ENCODE measurements around the gene CDH18.

Gene CDH18

GRCh38 chr5:19608444-19609002 lies 379.5 kb downstream of the CDH18 start:
- ChIA-PET CTCF (interaction anchor here (0.6 to 1.2 kb wide), 15 partner anchors 11 to 1409 kb away, joined by 3 to 5 read pairs (median 3); no protein-coding TSS in a partner anchor), POLR2A (ENCODE audit: low non-redundant PET) (no interaction called here)
- DNase-seq (ENCODE audit: low spot score), result peak; percentile 24
- no peak overlapping the region for H3K27ac ChIP-seq
- TF ChIP-seq CTCF (conservative IDR thresholded peaks at IDR 0.05; ENCODE audit: low read depth), result peak; percentile 63

- POLR2A ChIA-PET (ENCODE audit: low non-redundant PET), result interaction anchor here (0.6 kb wide), 1 partner anchor 281 kb away, joined by 4 read pairs; no protein-coding TSS in a partner anchor
- no peak overlapping the region for H3K27ac ChIP-seq
- no peak for TF ChIP-seq CTCF (conservative IDR thresholded peaks at IDR 0.05; ENCODE audit: low read depth)
- CTCF ChIA-PET, result interaction anchor here (0.6 kb wide), 2 partner anchors 25 to 388 kb away, joined by 3 to 9 read pairs; no protein-coding TSS in a partner anchor
- peak; percentile 12 for DNase-seq (ENCODE audit: low spot score)
These were observed 382.1 kb downstream of the CDH18 start for GRCh38 chr5:19605846-19606407.

- no peak for TF ChIP-seq CTCF (conservative IDR thresholded peaks at IDR 0.05; ENCODE audit: low read depth)
- no peak overlapping the region for H3K27ac ChIP-seq
- POLR2A ChIA-PET (ENCODE audit: low non-redundant PET), result no interaction called here
- CTCF ChIA-PET, result interaction anchor here (0.6 kb wide), 1 partner anchor 512 kb away, joined by 4 read pairs; no protein-coding TSS in a partner anchor
- no peak for DNase-seq (ENCODE audit: low spot score)
These were observed 403.9 kb downstream of the CDH18 start for GRCh38 chr5:19584131-19584530.

GRCh38 chr5:19577882-19578281 lies 410.1 kb downstream of the CDH18 start:
- CTCF ChIA-PET, result interaction anchor here (0.7 kb wide), 1 partner anchor 973 kb away, joined by 3 read pairs; no protein-coding TSS in a partner anchor
- no peak for DNase-seq (ENCODE audit: low spot score)
- no peak for TF ChIP-seq CTCF (conservative IDR thresholded peaks at IDR 0.05; ENCODE audit: low read depth)
- H3K27ac ChIP-seq, result no peak overlapping the region
- POLR2A ChIA-PET (ENCODE audit: low non-redundant PET), result no interaction called here

GRCh38 chr5:19568004-19568403 lies 420.0 kb downstream of the CDH18 start:
- H3K27ac ChIP-seq, result no peak overlapping the region
- no peak for DNase-seq (ENCODE audit: low spot score)
- POLR2A ChIA-PET (ENCODE audit: low non-redundant PET), result no interaction called here
- CTCF ChIA-PET, result interaction anchor here (0.6 kb wide), 1 partner anchor 625 kb away, joined by 3 read pairs; no protein-coding TSS in a partner anchor
- TF ChIP-seq CTCF (conservative IDR thresholded peaks at IDR 0.05; ENCODE audit: low read depth), result no peak

- ChIA-PET POLR2A (ENCODE audit: low non-redundant PET) (no interaction called here), CTCF (interaction anchor here (0.7 kb wide), 1 partner anchor 234 kb away, joined by 3 read pairs; no protein-coding TSS in a partner anchor)
- no peak for TF ChIP-seq CTCF (conservative IDR thresholded peaks at IDR 0.05; ENCODE audit: low read depth)
- H3K27ac ChIP-seq, result no peak overlapping the region
- no peak for DNase-seq (ENCODE audit: low spot score)
These were observed 422.5 kb downstream of the CDH18 start for GRCh38 chr5:19565466-19565865.

All from RWPE1 (cell line).